Hepatocyte (in vitro differentiated cells): ENCODE data around the gene DPAGT1. TPM values are rescaled to one million over a fixed set of nuclear protein-coding genes. Genes with fewer than 3 reads are reported as not detected.
A peak's percentile ranks its signal among the peaks of the same experiment; 100 is the strongest.

Experiments used
- DNase-seq: peaks from one replicate; pipeline ENCODE4 v3.0.0-alpha.2; 2016; ENCODE audit warnings: low spot score
- H2AFZ ChIP-seq: fragments of 200-600 bp; sonication (generic); 2 replicates; pipeline ENCODE4 v1.6.0; 2016; ENCODE audit warnings: antibody characterized with exemption, mild to moderate bottlenecking
- H3K27ac ChIP-seq: fragments of 200-600 bp; sonication (generic); 2 replicates; pipeline ENCODE4 v1.5.1; 2016; ENCODE audit warnings: mild to moderate bottlenecking
- H3K27me3 ChIP-seq: fragments of 200-600 bp; sonication (generic); 2 replicates; pipeline ENCODE4 v1.6.1; 2016
- H3K36me3 ChIP-seq: fragments of 200-600 bp; sonication (generic); replicated peaks from 2 replicates; pipeline ENCODE4 v1.5.1; 2016; ENCODE audit warnings: low read depth; ENCODE audit not compliant: insufficient read depth
- H3K4me1 ChIP-seq: fragments of 200-600 bp; sonication (generic); 2 replicates; pipeline ENCODE4 v1.5.1; 2016; ENCODE audit warnings: mild to moderate bottlenecking, moderate library complexity; ENCODE audit not compliant: insufficient read depth
- H3K4me2 ChIP-seq: fragments of 200-600 bp; sonication (generic); 2 replicates; pipeline ENCODE4 v1.6.0; 2016
- H3K4me3 ChIP-seq: fragments of 200-600 bp; sonication (generic); 2 replicates; pipeline ENCODE4 v1.5.1; 2016; ENCODE audit warnings: mild to moderate bottlenecking
- H3K79me2 ChIP-seq: fragments of 200-600 bp; sonication (generic); 2 replicates; pipeline ENCODE4 v1.6.0; 2017; ENCODE audit warnings: mild to moderate bottlenecking
- H3K9me2 ChIP-seq: fragments of 200-600 bp; sonication (generic); replicated peaks from 2 replicates; pipeline ENCODE4 v1.6.0; 2017; ENCODE audit warnings: mild to moderate bottlenecking; ENCODE audit not compliant: insufficient read depth
- H3K9me3 ChIP-seq: fragments of 200-600 bp; sonication (generic); 2 replicates; pipeline ENCODE4 v1.5.1; 2016; ENCODE audit warnings: low read depth, mild to moderate bottlenecking
- H4K20me1 ChIP-seq: fragments of 200-600 bp; sonication (generic); 2 replicates; pipeline ENCODE4 v1.6.0; 2016; ENCODE audit warnings: mild to moderate bottlenecking; ENCODE audit not compliant: insufficient read depth, poor library complexity, severe bottlenecking
- EZH2 ChIP-seq: fragments of 200-600 bp; sonication (generic); IDR thresholded peaks from 2 replicates; pipeline ENCODE4 v1.6.1; 2016; ENCODE audit warnings: antibody characterized with exemption, mild to moderate bottlenecking, borderline replicate concordance
- EZH2phosphoT487 ChIP-seq: fragments of 200-600 bp; sonication (generic); IDR thresholded peaks from one replicate; pipeline ENCODE4 v1.6.1; 2018; ENCODE audit warnings: antibody characterized with exemption, mild to moderate bottlenecking, low read depth, moderate library complexity; ENCODE audit not compliant: unreplicated experiment, severe bottlenecking
- WGBS: methylation state at CpG from one replicate; pipeline ENCODE4 v1.1.6; 2016; ENCODE audit warnings: low lambda C conversion rate; ENCODE audit errors: missing lambda C conversion rate; 5-methylcytosine and 5-hydroxymethylcytosine counted together
- polyA plus RNA-seq: library from polyadenylated mRNA; unstranded; fragments of >200 nt; fragmentation: Nextera tagmentation; extraction: Ambion mirVana; gene quantifications from 2 replicates; pipeline ENCODE4 v1.2.1, GENCODE V29; 2016
- total RNA-seq: library from RNA; depleted of rRNA; stranded (reverse); fragments of >200 nt; gene quantifications from 2 replicates; pipeline ENCODE4 v1.2.3, GENCODE V29; 2014
- TF ChIP-seq, protein P1 (sequence below): fragments of 200-600 bp; sonication (generic); IDR thresholded peaks from 2 replicates; pipeline ENCODE4 v1.5.1; 2016; ENCODE audit warnings: antibody characterized with exemption, mild to moderate bottlenecking; ENCODE audit not compliant: poor library complexity

DPAGT1 gene
- total and polyA plus RNA-seq, 2 experiments from 2014 or later, result 27.5 to 76.2 TPM

DNA sequence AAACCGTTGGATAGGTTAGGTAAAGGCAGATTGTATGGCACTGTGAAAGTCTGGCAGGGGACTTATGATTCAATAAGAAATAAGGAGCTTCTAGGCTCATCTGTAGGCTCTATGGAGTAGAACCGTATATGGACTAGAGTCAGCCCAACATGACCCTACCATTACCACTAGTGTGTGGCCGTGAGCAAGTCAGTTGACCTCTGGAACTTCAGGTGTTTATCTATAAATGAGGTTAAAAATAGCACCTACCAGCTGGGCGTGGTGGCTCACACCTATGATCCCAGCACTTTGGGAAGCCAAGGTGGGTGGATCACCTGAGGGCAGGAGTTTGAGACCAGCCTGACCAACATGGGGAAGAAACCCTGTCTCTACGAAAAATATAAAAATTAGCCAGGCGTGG lies 24.2 kb upstream of the DPAGT1 start:
- Histone ChIP-seq H3K4me2 (peak overlapping the region; percentile 1), H2AFZ (no peak overlapping the region), H3K27me3 (no peaks in the 10 kb centered on the region), H3K9me3 (no peaks in the 10 kb centered on the region), H3K4me1 (peaks cover 7% of the 10 kb centered on the region), H3K4me3 (no peak overlapping the region), H4K20me1 (peaks cover 5% of the 10 kb centered on the region), H3K27ac (peak overlapping the region; percentile 76), H3K36me3 (no peaks in the 10 kb centered on the region), H3K79me2 (peaks cover 39% of the 10 kb centered on the region), H3K9me2 (no peaks in the 10 kb centered on the region)
- DNase-seq, result no peak
- WGBS, result 82% methylated on average over 6 of the region's 6 CpGs
- TF ChIP-seq EZH2 (no peak), EZH2phosphoT487 (no peak)
- TF ChIP-seq, protein P1, sequence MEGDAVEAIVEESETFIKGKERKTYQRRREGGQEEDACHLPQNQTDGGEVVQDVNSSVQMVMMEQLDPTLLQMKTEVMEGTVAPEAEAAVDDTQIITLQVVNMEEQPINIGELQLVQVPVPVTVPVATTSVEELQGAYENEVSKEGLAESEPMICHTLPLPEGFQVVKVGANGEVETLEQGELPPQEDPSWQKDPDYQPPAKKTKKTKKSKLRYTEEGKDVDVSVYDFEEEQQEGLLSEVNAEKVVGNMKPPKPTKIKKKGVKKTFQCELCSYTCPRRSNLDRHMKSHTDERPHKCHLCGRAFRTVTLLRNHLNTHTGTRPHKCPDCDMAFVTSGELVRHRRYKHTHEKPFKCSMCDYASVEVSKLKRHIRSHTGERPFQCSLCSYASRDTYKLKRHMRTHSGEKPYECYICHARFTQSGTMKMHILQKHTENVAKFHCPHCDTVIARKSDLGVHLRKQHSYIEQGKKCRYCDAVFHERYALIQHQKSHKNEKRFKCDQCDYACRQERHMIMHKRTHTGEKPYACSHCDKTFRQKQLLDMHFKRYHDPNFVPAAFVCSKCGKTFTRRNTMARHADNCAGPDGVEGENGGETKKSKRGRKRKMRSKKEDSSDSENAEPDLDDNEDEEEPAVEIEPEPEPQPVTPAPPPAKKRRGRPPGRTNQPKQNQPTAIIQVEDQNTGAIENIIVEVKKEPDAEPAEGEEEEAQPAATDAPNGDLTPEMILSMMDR, result no peak

DNA sequence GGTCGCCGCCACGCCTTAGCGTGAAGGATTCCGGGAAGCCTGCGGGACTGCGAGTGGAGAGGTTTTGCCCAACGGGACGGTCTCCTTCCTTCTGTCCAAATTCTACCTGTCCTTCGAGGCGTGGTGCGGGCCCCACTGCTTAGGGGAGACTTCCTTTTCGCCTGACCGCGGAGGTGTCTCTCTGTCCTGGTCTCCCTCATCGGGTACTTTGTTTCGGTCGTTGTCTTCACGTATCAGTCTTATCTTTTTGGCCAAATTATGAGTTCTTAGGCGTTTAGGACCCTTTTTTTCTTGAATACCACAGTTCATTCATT lies 20.1 kb upstream of the DPAGT1 start:
- H2AFZ ChIP-seq, result peak overlapping the region; percentile 34
- H3K9me3 ChIP-seq, result no peaks in the 10 kb centered on the region
- H3K27me3 ChIP-seq, result no peaks in the 10 kb centered on the region
- no peak for DNase-seq
- peak overlapping the region; percentile 33 for H3K27ac ChIP-seq
- peak overlapping the region; percentile 31 for H3K4me3 ChIP-seq
- peaks cover 5% of the 10 kb centered on the region for H4K20me1 ChIP-seq
- peaks cover 34% of the 10 kb centered on the region for H3K79me2 ChIP-seq
- WGBS, result 2% methylated on average over 20 of the region's 20 CpGs
- H3K9me2 ChIP-seq, result no peaks in the 10 kb centered on the region
- TF ChIP-seq, protein P1, result no peak
- no peak for TF ChIP-seq EZH2
- TF ChIP-seq EZH2phosphoT487, result no peak
- H3K36me3 ChIP-seq, result no peaks in the 10 kb centered on the region
- H3K4me2 ChIP-seq, result peak overlapping the region; percentile 87
- peaks cover 7% of the 10 kb centered on the region for H3K4me1 ChIP-seq

DNA sequence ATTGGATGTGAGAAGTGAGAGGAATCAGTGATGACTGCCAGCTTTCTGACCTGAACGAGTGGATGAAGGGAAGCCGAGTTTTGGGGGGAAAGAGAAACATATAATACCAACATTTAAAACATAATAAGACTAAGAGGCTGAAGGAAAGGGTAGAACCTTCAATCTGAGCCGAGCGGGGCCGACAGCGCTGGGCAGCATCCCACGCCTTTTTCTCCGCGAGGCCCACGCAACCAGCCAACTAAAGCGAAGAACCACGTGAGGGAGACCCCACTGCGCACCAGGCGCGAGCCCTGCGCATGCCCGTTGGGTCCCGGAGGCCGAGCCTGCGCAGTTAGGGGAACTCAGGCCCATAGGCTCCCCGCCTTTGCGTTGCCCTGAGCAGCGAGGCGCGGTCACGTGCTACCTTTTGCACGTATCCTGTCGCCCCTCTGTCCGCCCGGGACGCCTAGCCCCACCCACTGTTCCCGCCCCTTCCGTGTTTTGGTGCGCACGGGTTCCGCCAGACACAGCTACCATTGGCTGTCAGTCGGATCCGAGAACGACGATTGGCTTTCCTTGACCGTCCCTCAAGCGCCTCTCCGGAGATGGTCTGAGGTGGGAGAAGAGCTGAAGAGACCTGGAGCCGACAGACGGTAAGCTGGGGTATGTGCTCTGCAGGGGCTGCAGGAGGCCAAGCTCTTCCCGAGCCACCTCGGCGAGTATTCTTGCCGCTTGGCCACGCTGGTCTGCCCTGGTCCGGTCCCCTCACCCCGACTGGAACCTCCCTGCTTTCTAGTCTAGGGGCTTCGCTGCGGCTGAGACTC lies 19.6 kb upstream of the DPAGT1 start, which contains the start of gene HINFP:
TSS of gene HINFP (plus strand) at position 573 of the 803 bp plus-strand sequence. CDS start 5,365 bp downstream, outside the sequence.
- peak within 1 kb of the TSS; percentile 66 for H3K27ac ChIP-seq
- TF ChIP-seq, protein P1, result no peak
- TF ChIP-seq EZH2 (no peak), EZH2phosphoT487 (no peak)
- H3K4me1 ChIP-seq, result peaks cover 7% of the 10 kb centered on the region
- H3K9me3 ChIP-seq, result no peaks in the 10 kb centered on the region
- peaks cover 5% of the 10 kb centered on the region for H4K20me1 ChIP-seq
- no peaks in the 10 kb centered on the region for H3K36me3 ChIP-seq
- H3K4me2 ChIP-seq, result peak within 1 kb of the TSS; percentile 87
- H3K9me2 ChIP-seq, result no peaks in the 10 kb centered on the region
- peak within 1 kb of the TSS; percentile 66 for H2AFZ ChIP-seq
- peak within 1 kb of the TSS; percentile 31 for H3K4me3 ChIP-seq
- peak; percentile 100 for DNase-seq
- peaks cover 34% of the 10 kb centered on the region for H3K79me2 ChIP-seq
- no peaks in the 10 kb centered on the region for H3K27me3 ChIP-seq
- 2% methylated on average over 50 of the region's 54 CpGs for WGBS
